ENCODE measurements around the gene MED14. TPM values are rescaled to one million over a fixed set of nuclear protein-coding genes. Genes with fewer than 3 reads are reported as not detected.

MED14 gene
- total RNA-seq, 1 experiment from 2014 or later: 136 TPM

- no peaks in the 10 kb centered on the region for H3K4me1 Mint-ChIP-seq
- H3K36me3 Mint-ChIP-seq (ENCODE audit: insufficient read depth in 1 of 3, low read depth in 3 of 3): no peaks in the 10 kb centered on the region
- Histone ChIP-seq H3K23me2 (ENCODE audit: insufficient read length, low read depth, low read length, poor library complexity, severe bottlenecking) (no peaks in the 10 kb centered on the region), H2BK120ac (ENCODE audit: low read depth, low read length, poor library complexity, severe bottlenecking) (no peak overlapping the region), H2AFZ (ENCODE audit: low read length) (no peak overlapping the region), H3K4me2 (ENCODE audit: insufficient read depth, insufficient read length, low read length) (no peak overlapping the region), H3K79me2 (ENCODE audit: insufficient read depth, low read length) (no peaks in the 10 kb centered on the region), H3K9me3 (ENCODE audit: control insufficient read depth, low read depth, low read length) (no peaks in the 10 kb centered on the region), H4K5ac (ENCODE audit: insufficient read length, low read depth, low read length) (no peak overlapping the region), H4K20me1 (ENCODE audit: control insufficient read depth, insufficient read depth, insufficient read length) (no peaks in the 10 kb centered on the region), H3K56ac (ENCODE audit: insufficient read length, low read depth, low read length) (no peak overlapping the region), H3K27me3 (ENCODE audit: insufficient read depth, low read length) (no peaks in the 10 kb centered on the region), H4K91ac (ENCODE audit: insufficient read length, low read depth, low read length) (no peak overlapping the region), H3K27ac (ENCODE audit: insufficient read length, low read depth, low read length) (no peak overlapping the region), H3K18ac (ENCODE audit: insufficient read length, low read depth, low read length) (no peak overlapping the region), H4K8ac (replicated peaks; ENCODE audit: insufficient read length, low read depth, low read length) (no peak overlapping the region), H3K23ac (ENCODE audit: insufficient read length, low read depth, low read length) (no peak overlapping the region), H2AK5ac (ENCODE audit: insufficient read length, low read length) (no peak overlapping the region), H3K79me1 (ENCODE audit: insufficient read depth, low read depth, low read length, poor library complexity, severe bottlenecking) (no peaks in the 10 kb centered on the region), H2BK20ac (ENCODE audit: low read depth, low read length, poor library complexity, severe bottlenecking) (no peak overlapping the region), H3K4ac (ENCODE audit: low read depth, low read length) (no peak overlapping the region), H3K4me1 (ENCODE audit: insufficient read depth, low read length) (no peaks in the 10 kb centered on the region), H2BK5ac (ENCODE audit: insufficient read length, low read length) (no peak overlapping the region), H3K9ac (ENCODE audit: extremely low read depth, insufficient read length, low read length) (no peak overlapping the region), H3K14ac (ENCODE audit: insufficient read depth, low read length) (no peak overlapping the region), H3T11ph (ENCODE audit: low read length) (no peak overlapping the region), H2BK12ac (ENCODE audit: insufficient read length, low read depth, low read length) (no peak overlapping the region), H2BK15ac (ENCODE audit: low read depth, low read length) (no peak overlapping the region)
- H3K4me3 Mint-ChIP-seq: no peak overlapping the region
- H3K27ac Mint-ChIP-seq: no peak overlapping the region
- no peak for DNase-seq
- H3K9me3 Mint-ChIP-seq: peaks cover 42 to 44% of the 10 kb centered on the region in 2 experiments
- H3K27me3 Mint-ChIP-seq (ENCODE audit: low read depth): no peaks in the 10 kb centered on the region
- TF ChIP-seq, protein P1, sequence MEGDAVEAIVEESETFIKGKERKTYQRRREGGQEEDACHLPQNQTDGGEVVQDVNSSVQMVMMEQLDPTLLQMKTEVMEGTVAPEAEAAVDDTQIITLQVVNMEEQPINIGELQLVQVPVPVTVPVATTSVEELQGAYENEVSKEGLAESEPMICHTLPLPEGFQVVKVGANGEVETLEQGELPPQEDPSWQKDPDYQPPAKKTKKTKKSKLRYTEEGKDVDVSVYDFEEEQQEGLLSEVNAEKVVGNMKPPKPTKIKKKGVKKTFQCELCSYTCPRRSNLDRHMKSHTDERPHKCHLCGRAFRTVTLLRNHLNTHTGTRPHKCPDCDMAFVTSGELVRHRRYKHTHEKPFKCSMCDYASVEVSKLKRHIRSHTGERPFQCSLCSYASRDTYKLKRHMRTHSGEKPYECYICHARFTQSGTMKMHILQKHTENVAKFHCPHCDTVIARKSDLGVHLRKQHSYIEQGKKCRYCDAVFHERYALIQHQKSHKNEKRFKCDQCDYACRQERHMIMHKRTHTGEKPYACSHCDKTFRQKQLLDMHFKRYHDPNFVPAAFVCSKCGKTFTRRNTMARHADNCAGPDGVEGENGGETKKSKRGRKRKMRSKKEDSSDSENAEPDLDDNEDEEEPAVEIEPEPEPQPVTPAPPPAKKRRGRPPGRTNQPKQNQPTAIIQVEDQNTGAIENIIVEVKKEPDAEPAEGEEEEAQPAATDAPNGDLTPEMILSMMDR (conservative IDR thresholded peaks at IDR 0.05): no peak
- WGBS (ENCODE audit: extremely low coverage, insufficient read length, low lambda C conversion rate): no CpG with 5 or more reads among the region's 4 CpGs
These were observed 122.8 kb downstream of the MED14 start for GRCh38 chrX:40612511-40612910.

Data from H9 (cell line).